Memory B cell (primary cell): ENCODE measurements around the gene WDR74.
"Not testable (repeated sequence)": the region's sequence is repeated elsewhere in the genome, so short reads cannot be mapped to it uniquely, and the experiment has no call there.

Experiments used
- ATAC-seq: fragments of 150-1000 bp; cut with Tn5 transposase; 2 replicates; pipeline ENCODE4 v1.10.0; 2021; ENCODE audit warnings: low read depth, mild to moderate bottlenecking, moderate library complexity
- DNase-seq, 2 donors: peaks; one replicate each; pipeline ENCODE4 v3.0.0; 2022; ENCODE audit warnings: low spot score in 2 of 2
- H3K27ac Mint-ChIP-seq: one replicate; pipeline ENCODE4 v1.8.0; 2022; ENCODE audit warnings: mild to moderate bottlenecking, moderate library complexity, mixed read lengths
- H3K27me3 Mint-ChIP-seq: one replicate; pipeline ENCODE4 v1.8.0; 2022; ENCODE audit warnings: mixed read lengths
- H3K36me3 Mint-ChIP-seq: one replicate; pipeline ENCODE4 v1.8.0; 2022; ENCODE audit warnings: mild to moderate bottlenecking, mixed read lengths
- H3K4me1 Mint-ChIP-seq: one replicate; pipeline ENCODE4 v1.8.0; 2022; ENCODE audit warnings: mixed read lengths
- H3K4me3 Mint-ChIP-seq: one replicate; pipeline ENCODE4 v1.8.0; 2022; ENCODE audit warnings: mild to moderate bottlenecking, moderate library complexity, mixed read lengths
- H3K9me3 Mint-ChIP-seq: one replicate; pipeline ENCODE4 v1.8.0; 2022; ENCODE audit warnings: mixed read lengths

Gene WDR74

DNA sequence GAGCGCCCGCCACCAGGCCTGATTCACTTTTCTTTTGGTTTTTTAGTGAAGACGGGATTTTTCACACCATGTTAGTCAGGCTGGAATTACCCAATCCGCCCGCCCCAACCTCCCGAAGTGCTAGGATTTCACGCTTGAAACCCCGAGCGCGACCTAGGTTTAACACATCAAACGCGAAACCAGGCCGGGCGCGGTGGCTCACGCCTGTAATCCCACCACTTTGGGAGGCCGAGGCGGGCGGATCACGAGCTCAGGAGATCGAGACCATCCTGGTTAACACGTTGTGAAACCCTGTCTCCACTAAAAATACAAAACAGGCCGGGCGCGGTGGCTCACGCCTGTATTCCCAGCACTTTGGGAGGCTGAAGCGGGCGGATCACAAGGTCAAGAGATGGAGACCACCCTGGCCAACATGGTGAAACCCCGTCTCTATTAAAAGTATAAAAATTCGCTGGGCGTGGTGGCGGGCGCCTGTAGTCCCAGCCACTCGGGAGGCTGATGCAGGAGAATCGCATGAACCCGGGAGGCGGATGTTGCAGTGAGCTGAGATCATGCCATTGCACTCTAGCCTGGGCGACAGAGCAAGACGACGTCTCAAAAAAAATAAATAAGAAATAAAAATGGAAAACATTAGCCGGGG lies 1.5 kb upstream of the WDR74 start:
- not testable (repeated sequence) for H3K9me3 Mint-ChIP-seq, H3K27ac Mint-ChIP-seq, H3K36me3 Mint-ChIP-seq, H3K4me3 Mint-ChIP-seq, H3K27me3 Mint-ChIP-seq
- DNase-seq: peak; percentile 71 to 78
- peak; percentile 30 for ATAC-seq
- peaks cover 14% of the 10 kb centered on the region for H3K4me1 Mint-ChIP-seq

DNA sequence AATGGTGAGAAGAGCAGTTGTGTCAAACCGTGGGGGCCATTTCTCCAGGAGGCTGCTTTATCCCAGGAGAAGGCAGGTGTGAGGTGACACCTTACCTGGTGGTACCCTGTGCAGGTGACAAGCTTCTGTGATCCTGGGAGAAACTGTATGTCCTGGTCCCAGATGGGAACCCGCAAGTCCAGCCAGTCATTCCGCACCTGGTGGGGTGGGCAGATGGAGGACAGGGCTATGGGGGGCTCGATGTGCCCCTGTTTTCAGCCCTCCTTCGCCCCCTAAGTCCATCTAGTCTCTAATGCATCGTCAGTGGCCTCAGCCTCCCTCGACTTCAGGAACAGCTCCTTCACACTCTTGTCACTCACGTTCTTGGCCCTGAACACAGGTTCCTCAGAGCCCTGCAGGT lies 4.1 kb downstream of the WDR74 start:
- ATAC-seq: no peak
- peaks cover 20% of the 10 kb centered on the region for H3K36me3 Mint-ChIP-seq
- no peaks in the 10 kb centered on the region for H3K9me3 Mint-ChIP-seq
- H3K4me1 Mint-ChIP-seq: peaks cover 30% of the 10 kb centered on the region
- H3K27ac Mint-ChIP-seq: no peak overlapping the region
- no peaks in the 10 kb centered on the region for H3K27me3 Mint-ChIP-seq
- H3K4me3 Mint-ChIP-seq: no peak overlapping the region
- no peak for DNase-seq

DNA sequence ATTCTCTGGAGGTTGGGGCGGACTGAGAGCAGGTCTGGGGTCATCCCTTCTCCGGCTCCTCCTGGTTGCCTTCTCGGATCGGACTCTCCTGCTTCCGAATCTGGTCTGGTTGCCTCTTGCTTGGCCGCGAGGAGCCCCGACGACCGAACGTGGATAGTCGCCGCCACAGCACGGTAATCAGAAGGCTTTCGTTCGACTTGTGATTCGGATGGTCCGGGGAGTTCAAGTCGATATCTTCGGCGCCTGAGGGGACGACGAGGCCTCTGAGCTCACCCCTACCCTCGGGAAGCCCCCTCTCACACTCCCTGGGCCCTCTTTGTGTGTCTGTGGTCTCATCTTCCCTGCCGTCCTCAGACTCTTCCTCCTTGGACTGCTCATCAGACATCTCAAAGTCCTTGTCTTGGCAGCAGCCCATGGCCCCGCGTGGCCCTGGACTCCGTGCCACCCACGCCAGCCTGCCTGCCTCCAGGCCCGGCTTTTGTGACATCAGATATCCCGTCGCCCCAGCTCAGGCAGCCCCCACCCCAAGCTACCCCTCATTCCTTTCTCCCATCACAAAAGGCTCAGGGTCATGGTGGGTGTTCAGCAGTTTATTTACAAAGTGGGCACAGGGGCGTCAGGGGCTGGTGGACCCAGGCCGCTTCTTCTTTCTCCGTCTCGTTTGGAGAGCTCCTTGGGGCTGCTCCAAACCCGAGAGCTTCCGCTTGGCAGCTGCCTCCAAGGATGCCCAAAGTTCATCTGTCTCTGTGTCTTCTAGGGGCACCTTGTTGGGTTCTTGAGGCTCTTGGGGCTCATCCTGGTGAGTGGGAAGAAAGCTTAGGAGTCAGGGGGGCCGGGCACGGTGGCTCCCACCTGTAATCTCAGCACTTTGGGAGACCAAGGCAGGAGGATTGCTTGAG lies 6.8 kb downstream of the WDR74 start, which contains the start of gene TEX54:
TEX54 (minus strand) TSS at position 506 of the 899 bp plus-strand sequence.
- peak within 1 kb of the TSS; percentile 88 for H3K4me3 Mint-ChIP-seq
- H3K27ac Mint-ChIP-seq: peak within 1 kb of the TSS; percentile 95
- DNase-seq: no peak
- peak; percentile 2 for ATAC-seq
- H3K9me3 Mint-ChIP-seq: no peaks in the 10 kb centered on the region
- H3K4me1 Mint-ChIP-seq: peaks cover 28% of the 10 kb centered on the region
- peaks cover 20% of the 10 kb centered on the region for H3K36me3 Mint-ChIP-seq
- no peaks in the 10 kb centered on the region for H3K27me3 Mint-ChIP-seq

DNA sequence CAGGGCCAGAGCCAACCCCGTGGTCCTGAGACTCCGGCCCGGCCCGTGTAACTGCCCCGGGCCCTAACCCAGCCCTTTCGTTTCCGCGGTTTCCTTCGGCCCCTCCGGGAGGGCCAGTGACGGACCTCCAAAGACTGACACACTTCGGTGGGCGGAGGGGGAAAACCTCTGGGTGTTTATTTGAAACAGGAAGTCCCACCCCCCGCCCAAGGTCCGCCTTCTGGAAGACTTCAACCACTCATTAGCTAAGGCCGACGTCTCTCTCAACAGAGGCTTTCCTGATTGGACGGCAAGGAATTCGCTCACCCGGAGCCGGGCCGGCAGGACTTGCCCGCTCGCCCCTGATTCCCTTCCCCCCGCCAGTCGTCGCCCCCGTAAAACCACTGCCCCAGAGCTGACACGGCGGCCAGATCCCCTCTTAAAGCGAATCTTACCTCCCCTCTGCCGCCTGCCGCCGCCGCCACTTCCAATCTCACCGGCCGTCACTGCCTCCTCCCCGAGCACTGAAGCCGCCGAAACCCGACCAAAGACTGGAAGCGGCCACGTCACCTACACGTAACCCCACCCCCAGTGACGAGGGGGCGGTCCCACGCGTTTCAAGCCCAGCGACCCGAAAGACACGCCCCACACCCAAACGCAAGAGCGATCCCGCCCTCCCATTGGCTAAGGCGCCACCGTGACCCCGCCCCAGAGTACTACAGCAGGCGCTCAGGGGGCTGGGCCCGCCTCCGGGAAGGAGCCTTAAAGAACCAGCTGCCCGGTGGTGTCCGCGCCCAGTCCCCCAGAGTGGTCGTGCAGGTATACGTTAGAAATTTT lies 7.7 kb downstream of the WDR74 start, which contains the start of gene STX5:
STX5 (minus strand) TSS at position 532 of the 816 bp plus-strand sequence. CDS start 808 bp downstream, outside the sequence.
- peak; percentile 98 to 99 for DNase-seq
- Mint-ChIP-seq H3K4me1 (peaks cover 30% of the 10 kb centered on the region), H3K27me3 (no peaks in the 10 kb centered on the region), H3K36me3 (peaks cover 21% of the 10 kb centered on the region), H3K27ac (peak within 1 kb of the TSS; percentile 95), H3K4me3 (peak within 1 kb of the TSS; percentile 88), H3K9me3 (no peaks in the 10 kb centered on the region)
- peak; percentile 88 for ATAC-seq

DNA sequence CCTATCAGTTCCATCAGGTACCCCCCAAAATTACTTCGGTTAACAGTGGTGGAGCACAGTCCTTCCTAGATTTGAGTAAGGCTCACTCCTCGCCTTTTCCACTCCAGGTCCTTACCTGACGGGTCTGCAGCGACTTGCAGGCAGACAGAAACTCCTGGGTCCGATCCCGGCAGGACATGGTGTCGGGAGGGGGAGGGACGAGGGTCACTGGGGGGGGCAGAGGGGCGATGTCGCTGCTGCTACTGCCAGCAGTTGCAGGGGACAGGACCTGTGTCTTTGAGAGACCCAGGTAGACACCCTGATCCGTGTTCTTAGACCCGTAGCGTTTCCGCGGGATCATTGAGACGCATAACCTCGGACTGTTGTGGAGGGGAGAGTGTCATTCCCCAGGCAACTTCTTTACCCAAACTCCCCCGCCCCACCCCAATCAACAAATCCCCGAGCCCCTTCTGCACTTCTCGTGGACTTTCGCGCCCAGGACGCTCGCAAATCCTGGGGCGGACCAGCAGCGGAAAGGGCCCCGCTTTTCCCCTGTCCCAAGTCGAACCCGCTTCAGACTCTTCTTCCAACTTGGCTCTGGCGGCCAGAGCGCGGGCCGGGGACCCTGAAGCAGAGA lies 8.4 kb downstream of the WDR74 start:
- H3K27ac Mint-ChIP-seq: peak overlapping the region; percentile 95
- H3K36me3 Mint-ChIP-seq: peaks cover 18% of the 10 kb centered on the region
- peak overlapping the region; percentile 88 for H3K4me3 Mint-ChIP-seq
- no peaks in the 10 kb centered on the region for H3K9me3 Mint-ChIP-seq
- peaks cover 27% of the 10 kb centered on the region for H3K4me1 Mint-ChIP-seq
- H3K27me3 Mint-ChIP-seq: no peaks in the 10 kb centered on the region
- no peak for DNase-seq
- ATAC-seq: no peak

DNA sequence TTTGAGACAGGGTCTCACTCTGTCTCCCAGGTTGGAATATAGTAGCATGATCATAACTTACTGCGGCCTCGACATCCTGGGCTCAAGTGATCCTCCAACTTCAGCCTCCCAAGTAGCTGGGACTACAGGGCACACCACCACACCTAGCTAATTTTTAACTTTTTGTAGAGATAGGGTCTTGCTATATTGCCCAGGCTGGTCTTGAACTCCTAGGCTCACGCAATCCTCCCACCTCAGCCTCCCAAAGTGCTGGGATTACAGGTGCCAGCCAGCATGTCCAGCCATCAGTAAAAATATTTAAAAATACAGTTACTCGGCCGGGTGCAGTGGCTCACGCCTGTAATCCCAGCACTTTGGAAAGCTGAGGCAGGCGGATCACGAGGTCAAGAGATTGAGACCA lies 11.3 kb downstream of the WDR74 start:
- H3K4me3 Mint-ChIP-seq, H3K9me3 Mint-ChIP-seq, H3K27me3 Mint-ChIP-seq, H3K27ac Mint-ChIP-seq, ATAC-seq, DNase-seq: not testable (repeated sequence)
- H3K36me3 Mint-ChIP-seq: peaks cover 20% of the 10 kb centered on the region
- peaks cover 19% of the 10 kb centered on the region for H3K4me1 Mint-ChIP-seq

DNA sequence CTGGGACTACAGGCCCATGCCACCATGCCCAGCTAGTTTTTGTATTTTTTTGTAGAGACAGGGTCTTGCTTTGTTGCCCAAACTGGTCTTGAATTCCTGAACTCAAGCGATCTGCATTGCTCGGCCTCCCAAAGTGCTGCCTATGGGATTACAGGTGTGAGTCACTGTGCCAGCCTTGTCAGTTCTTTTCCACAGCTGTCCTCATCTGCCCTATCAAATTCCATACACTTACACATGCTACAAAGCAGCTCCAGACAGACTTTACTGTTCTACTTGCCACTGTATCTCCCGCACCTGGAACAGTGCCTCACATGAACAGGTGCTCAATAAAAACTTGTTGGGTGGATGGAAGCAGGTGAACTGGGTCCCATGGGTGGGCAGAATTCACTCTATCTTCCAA lies 15.7 kb downstream of the WDR74 start:
- Mint-ChIP-seq H3K36me3 (peaks cover 28% of the 10 kb centered on the region), H3K27ac (peak overlapping the region; percentile 0)
- no peak for ATAC-seq

DNA sequence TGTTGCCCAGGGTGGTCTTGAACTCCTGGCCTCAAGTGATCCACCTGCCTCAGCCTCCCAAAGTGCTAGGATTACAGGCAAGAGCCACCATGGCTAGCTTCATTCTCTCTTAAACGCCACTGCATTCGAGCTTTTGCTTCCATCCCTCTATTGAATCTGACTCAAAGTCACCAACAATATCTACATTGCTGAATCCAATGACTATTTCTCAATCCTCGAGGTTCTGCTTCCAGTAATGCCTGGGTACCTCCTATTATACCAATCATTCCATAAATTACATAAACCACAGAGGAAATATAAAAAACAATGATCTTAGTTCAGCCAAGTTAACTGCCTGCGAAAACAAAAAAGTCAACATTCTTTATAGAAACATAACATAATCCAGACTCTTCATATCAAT lies 22.3 kb downstream of the WDR74 start:
- Mint-ChIP-seq H3K27ac (no peak overlapping the region), H3K9me3 (no peaks in the 10 kb centered on the region), H3K27me3 (no peaks in the 10 kb centered on the region), H3K36me3 (peaks cover 10% of the 10 kb centered on the region), H3K4me3 (no peak overlapping the region), H3K4me1 (no peaks in the 10 kb centered on the region)
- DNase-seq (no peak), ATAC-seq (no peak)

More for the DNA sequence above, 15.7 kb downstream of the WDR74 start:
- no peak for DNase-seq
- Mint-ChIP-seq H3K27me3 (no peaks in the 10 kb centered on the region), H3K4me3 (no peak overlapping the region), H3K4me1 (peaks cover 4% of the 10 kb centered on the region), H3K9me3 (no peaks in the 10 kb centered on the region)

DNA sequence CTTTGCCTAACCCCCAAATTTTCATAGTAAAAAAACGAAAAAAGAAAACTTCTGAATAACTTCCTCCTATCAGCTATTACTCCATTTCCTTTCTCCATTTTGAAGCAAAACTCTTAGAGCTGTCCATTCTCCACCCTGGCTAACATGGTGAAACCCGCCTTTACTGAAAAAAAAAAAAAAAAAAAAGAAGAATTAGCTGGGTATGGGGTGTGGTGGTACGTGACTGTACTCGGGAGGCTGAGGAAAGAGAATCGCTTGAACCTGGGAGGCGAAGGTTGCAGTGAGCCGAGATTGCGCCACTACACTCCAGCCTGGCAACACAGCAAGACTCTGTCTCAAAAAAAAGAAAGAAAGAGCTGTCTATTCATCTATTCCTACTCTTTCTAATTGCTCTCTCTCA lies 22.8 kb downstream of the WDR74 start:
- DNase-seq: no peak
- H3K4me3 Mint-ChIP-seq: no peak overlapping the region
- H3K27ac Mint-ChIP-seq: no peak overlapping the region
- H3K27me3 Mint-ChIP-seq: no peaks in the 10 kb centered on the region
- no peaks in the 10 kb centered on the region for H3K9me3 Mint-ChIP-seq
- ATAC-seq: no peak
- H3K36me3 Mint-ChIP-seq: peaks cover 10% of the 10 kb centered on the region
- H3K4me1 Mint-ChIP-seq: no peaks in the 10 kb centered on the region

DNA sequence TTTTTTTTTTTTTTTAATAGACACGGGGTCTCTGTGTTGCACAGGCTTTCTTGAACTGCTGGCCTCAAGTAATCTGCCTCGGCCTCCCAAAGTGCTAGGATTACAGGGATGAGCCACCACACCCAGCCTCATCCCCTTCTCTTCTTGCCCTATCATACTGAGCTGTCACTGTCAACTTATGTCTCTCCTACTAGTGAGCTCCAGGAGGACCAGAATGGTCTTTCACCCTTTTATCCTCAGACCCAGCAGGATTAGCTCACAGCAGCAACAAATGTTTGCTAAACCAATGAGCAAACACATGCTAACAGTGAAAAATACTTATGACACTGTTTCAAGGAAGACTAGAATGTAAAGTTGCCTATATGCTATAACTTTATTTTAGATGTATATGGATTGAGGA lies 27.7 kb downstream of the WDR74 start:
- Mint-ChIP-seq H3K27ac (no peak overlapping the region), H3K36me3 (peaks cover 1% of the 10 kb centered on the region), H3K4me1 (peaks cover 5% of the 10 kb centered on the region), H3K27me3 (no peaks in the 10 kb centered on the region), H3K4me3 (no peak overlapping the region), H3K9me3 (no peaks in the 10 kb centered on the region)
- no peak for DNase-seq
- ATAC-seq: no peak

DNA sequence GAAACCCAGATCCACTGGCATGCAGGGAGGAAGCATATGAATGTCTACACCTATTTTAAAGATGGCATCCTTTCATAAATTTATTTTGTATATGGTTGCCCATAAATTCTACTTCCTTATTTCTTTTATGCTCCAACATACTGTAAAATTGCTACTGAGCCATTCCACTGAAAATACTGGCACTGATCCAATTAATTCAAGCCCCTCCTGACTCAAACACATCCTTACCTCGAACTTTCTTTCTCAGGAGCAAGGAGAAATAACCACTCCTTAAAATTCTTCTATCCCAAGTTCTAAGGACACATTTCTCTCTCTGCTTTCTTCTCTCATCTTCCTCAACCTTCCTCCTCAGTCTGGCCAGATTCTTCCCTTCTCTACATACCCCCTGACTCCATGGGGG lies 28.6 kb downstream of the WDR74 start:
- Mint-ChIP-seq H3K4me3 (no peak overlapping the region), H3K36me3 (peaks cover 1% of the 10 kb centered on the region), H3K4me1 (peaks cover 7% of the 10 kb centered on the region), H3K9me3 (no peaks in the 10 kb centered on the region), H3K27ac (no peak overlapping the region), H3K27me3 (no peaks in the 10 kb centered on the region)
- ATAC-seq: no peak
- no peak for DNase-seq

DNA sequence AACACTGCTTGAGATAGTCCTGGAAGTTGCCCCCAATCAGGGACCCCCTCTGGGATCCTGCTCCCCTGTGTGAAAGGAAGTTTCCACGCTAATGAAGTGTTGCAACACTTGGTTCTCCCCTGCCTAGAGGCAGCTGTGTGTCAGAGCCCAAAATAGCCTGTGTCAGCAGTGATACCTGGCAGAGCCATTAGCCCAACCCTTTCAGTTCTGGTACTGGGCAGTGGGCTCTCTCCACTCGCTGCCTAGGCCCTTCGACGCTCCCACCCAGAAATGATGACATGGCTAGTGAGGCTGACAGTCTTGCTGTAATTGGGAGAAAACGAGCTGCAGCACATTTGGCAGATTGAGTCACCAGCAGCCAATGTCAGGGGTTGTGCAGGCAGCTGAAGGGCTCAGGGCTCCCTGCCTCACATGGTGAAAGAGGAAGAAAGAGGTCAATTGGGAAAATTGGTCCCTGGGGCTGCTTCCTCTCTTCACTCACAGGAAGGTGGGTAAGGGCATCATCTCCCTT lies 32.7 kb downstream of the WDR74 start:
- peak overlapping the region; percentile 28 for H3K27ac Mint-ChIP-seq
- no peak for ATAC-seq
- DNase-seq: no peak

DNA sequence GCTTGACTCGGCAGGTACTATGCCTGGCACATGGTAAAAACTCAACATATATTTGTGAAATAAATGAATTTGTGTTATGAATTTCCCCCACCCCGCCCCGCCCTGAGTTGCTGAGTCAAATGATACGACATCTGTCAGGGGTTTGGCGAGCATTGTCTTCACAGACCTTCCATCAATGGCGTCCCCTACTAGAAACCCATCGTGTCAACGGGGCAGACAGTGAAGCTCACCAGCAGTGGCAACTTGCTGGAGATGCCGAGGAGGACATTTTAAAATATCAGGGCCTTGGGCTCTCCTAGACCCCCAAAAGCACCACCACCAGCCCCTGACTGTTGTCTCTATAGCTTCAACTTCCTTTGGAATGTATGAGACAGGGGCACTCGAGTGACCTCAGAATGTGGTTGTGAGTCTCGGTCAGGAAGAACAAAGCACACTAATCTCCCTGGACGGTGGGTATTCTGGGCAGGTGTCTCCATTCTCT lies 33.4 kb downstream of the WDR74 start:
- DNase-seq: no peak
- H3K4me1 Mint-ChIP-seq: peaks cover 20% of the 10 kb centered on the region
- H3K9me3 Mint-ChIP-seq: no peaks in the 10 kb centered on the region
- H3K4me3 Mint-ChIP-seq: peak overlapping the region; percentile 96
- ATAC-seq: peak; percentile 9
- no peaks in the 10 kb centered on the region for H3K27me3 Mint-ChIP-seq
- H3K36me3 Mint-ChIP-seq: peaks cover 15% of the 10 kb centered on the region
- H3K27ac Mint-ChIP-seq: peak overlapping the region; percentile 97

More for the DNA sequence above, 32.7 kb downstream of the WDR74 start:
- H3K27me3 Mint-ChIP-seq: no peaks in the 10 kb centered on the region
- peaks cover 11% of the 10 kb centered on the region for H3K36me3 Mint-ChIP-seq
- H3K4me3 Mint-ChIP-seq: peak overlapping the region; percentile 96
- peaks cover 20% of the 10 kb centered on the region for H3K4me1 Mint-ChIP-seq
- H3K9me3 Mint-ChIP-seq: no peaks in the 10 kb centered on the region
